ENCODE measurements around the gene ALDH1A3. TPM values are rescaled to one million over a fixed set of nuclear protein-coding genes. Genes with fewer than 3 reads are reported as not detected.

Gene ALDH1A3
- total RNA-seq, 1 experiment from 2014 or later: 14.0 TPM

DNA sequence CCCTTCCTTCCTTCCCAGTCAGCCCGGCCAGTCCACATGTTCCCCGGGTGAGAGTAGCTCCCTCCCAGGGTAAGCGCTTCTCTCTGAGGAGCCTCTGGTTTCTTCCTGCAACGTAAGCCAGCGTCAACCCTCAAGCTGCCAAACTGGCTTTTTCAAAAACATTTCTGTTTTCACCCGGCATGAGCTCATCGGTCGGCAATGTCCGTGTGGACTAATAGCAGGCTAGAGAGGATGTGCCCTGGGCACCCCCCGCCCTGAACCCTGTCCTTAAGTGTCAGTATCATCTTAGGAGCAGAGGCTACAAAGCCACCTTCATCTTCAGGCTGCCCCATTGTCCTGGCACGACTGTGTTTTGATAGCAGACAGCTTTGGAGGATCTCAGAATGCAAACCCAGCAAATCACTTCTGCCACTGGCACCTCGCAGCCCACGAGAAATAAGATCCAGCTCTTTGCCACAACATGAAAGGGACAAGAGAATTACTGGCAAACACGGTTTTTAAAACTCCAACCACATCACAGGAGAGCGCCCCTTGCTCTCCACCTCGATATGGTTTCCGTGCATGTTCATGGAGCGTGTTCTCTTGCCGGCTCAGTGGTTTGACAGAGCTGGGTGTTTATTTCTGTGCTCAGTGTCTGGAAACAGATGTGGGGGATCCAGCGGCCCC lies 9.9 kb downstream of the ALDH1A3 start (continued):
- TF ChIP-seq ZNF138 (CRISPR knock-in tag; conservative IDR thresholded peaks at IDR 0.05) (no peak), ESRRA (CRISPR knock-in tag; IDR thresholded peaks at IDR 0.05; ENCODE audit: borderline replicate concordance) (no peak), AFF4 (CRISPR knock-in tag; IDR thresholded peaks at IDR 0.05; ENCODE audit: borderline replicate concordance) (no peak)
- TF ChIP-seq, protein P1, sequence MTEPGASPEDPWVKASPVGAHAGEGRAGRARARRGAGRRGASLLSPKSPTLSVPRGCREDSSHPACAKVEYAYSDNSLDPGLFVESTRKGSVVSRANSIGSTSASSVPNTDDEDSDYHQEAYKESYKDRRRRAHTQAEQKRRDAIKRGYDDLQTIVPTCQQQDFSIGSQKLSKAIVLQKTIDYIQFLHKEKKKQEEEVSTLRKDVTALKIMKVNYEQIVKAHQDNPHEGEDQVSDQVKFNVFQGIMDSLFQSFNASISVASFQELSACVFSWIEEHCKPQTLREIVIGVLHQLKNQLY (CRISPR knock-in tag; IDR thresholded peaks at IDR 0.05): no peak

GRCh38 chr15:100890051-100890720 lies 10.6 kb downstream of the ALDH1A3 start:
- H3K27me3 Mint-ChIP-seq (ENCODE audit: low read depth): no peaks in the 10 kb centered on the region
- H3K4me1 Mint-ChIP-seq: peaks cover 14% of the 10 kb centered on the region
- no peaks in the 10 kb centered on the region for H3K36me3 Mint-ChIP-seq
- CTCF ChIA-PET: interaction anchor here (0.8 to 2.6 kb wide), 5 partner anchors 10 to 541 kb away, joined by 3 to 16 read pairs (median 3); no protein-coding TSS in a partner anchor
- H3K27ac Mint-ChIP-seq: no peak overlapping the region
- no peaks in the 10 kb centered on the region for H3K9me3 Mint-ChIP-seq
- no peak for ATAC-seq
- H3K4me3 Mint-ChIP-seq: no peak overlapping the region
- DNase-seq (ENCODE audit: low spot score): no peak
- POLR2A ChIA-PET: no interaction called here
- TF ChIP-seq NR1H2 (CRISPR knock-in tag; IDR thresholded peaks at IDR 0.05) (no peak), SMAD4 (CRISPR knock-in tag; IDR thresholded peaks at IDR 0.05) (no peak), TP53 (CRISPR knock-in tag; IDR thresholded peaks at IDR 0.05) (no peak), FOXK1 (CRISPR knock-in tag; IDR thresholded peaks at IDR 0.05) (no peak), EMX1 (CRISPR knock-in tag; IDR thresholded peaks at IDR 0.05) (no peak), NR2C2 (CRISPR knock-in tag; IDR thresholded peaks at IDR 0.05) (no peak), GABPB1 (CRISPR knock-in tag; IDR thresholded peaks at IDR 0.05) (no peak), AR (CRISPR knock-in tag; IDR thresholded peaks at IDR 0.05) (no peak), OVOL2 (CRISPR knock-in tag; IDR thresholded peaks at IDR 0.05; ENCODE audit: borderline replicate concordance) (no peak), ATF1 (CRISPR knock-in tag; IDR thresholded peaks at IDR 0.05) (no peak), SP1 (CRISPR knock-in tag; conservative IDR thresholded peaks at IDR 0.05) (no peak), ZBTB21 (CRISPR knock-in tag; IDR thresholded peaks at IDR 0.05; ENCODE audit: borderline replicate concordance) (no peak), JAZF1 (CRISPR knock-in tag; IDR thresholded peaks at IDR 0.05) (no peak), CBFB (CRISPR knock-in tag; IDR thresholded peaks at IDR 0.05; ENCODE audit: low read depth) (no peak), PRRX2 (CRISPR knock-in tag; IDR thresholded peaks at IDR 0.05) (no peak)
- TF ChIP-seq, protein P2, sequence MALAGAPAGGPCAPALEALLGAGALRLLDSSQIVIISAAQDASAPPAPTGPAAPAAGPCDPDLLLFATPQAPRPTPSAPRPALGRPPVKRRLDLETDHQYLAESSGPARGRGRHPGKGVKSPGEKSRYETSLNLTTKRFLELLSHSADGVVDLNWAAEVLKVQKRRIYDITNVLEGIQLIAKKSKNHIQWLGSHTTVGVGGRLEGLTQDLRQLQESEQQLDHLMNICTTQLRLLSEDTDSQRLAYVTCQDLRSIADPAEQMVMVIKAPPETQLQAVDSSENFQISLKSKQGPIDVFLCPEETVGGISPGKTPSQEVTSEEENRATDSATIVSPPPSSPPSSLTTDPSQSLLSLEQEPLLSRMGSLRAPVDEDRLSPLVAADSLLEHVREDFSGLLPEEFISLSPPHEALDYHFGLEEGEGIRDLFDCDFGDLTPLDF (CRISPR knock-in tag; IDR thresholded peaks at IDR 0.05): no peak
- TF ChIP-seq, protein P3, sequence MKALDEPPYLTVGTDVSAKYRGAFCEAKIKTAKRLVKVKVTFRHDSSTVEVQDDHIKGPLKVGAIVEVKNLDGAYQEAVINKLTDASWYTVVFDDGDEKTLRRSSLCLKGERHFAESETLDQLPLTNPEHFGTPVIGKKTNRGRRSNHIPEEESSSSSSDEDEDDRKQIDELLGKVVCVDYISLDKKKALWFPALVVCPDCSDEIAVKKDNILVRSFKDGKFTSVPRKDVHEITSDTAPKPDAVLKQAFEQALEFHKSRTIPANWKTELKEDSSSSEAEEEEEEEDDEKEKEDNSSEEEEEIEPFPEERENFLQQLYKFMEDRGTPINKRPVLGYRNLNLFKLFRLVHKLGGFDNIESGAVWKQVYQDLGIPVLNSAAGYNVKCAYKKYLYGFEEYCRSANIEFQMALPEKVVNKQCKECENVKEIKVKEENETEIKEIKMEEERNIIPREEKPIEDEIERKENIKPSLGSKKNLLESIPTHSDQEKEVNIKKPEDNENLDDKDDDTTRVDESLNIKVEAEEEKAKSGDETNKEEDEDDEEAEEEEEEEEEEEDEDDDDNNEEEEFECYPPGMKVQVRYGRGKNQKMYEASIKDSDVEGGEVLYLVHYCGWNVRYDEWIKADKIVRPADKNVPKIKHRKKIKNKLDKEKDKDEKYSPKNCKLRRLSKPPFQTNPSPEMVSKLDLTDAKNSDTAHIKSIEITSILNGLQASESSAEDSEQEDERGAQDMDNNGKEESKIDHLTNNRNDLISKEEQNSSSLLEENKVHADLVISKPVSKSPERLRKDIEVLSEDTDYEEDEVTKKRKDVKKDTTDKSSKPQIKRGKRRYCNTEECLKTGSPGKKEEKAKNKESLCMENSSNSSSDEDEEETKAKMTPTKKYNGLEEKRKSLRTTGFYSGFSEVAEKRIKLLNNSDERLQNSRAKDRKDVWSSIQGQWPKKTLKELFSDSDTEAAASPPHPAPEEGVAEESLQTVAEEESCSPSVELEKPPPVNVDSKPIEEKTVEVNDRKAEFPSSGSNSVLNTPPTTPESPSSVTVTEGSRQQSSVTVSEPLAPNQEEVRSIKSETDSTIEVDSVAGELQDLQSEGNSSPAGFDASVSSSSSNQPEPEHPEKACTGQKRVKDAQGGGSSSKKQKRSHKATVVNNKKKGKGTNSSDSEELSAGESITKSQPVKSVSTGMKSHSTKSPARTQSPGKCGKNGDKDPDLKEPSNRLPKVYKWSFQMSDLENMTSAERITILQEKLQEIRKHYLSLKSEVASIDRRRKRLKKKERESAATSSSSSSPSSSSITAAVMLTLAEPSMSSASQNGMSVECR (CRISPR knock-in tag; IDR thresholded peaks at IDR 0.05; ENCODE audit: borderline replicate concordance): no peak
